ENCODE measurements around the gene NRP2. TPM values are rescaled to one million over a fixed set of nuclear protein-coding genes. Genes with fewer than 3 reads are reported as not detected.

NRP2 gene
- total RNA-seq, 1 donor from 2014 or later: 89.0 TPM

GRCh38 chr2:205765151-205765550, 82.8 kb downstream of the NRP2 start:
- no peak for TF ChIP-seq CTCF (IDR thresholded peaks at IDR 0.05; ENCODE audit: partially characterized antibody, unreplicated experiment)
- Mint-ChIP-seq H3K27ac (ENCODE audit: unreplicated experiment) (peak overlapping the region; percentile 93), H3K27me3 (ENCODE audit: unreplicated experiment) (peaks cover 7% of the 10 kb centered on the region), H3K36me3 (ENCODE audit: unreplicated experiment) (no peaks in the 10 kb centered on the region), H3K4me3 (ENCODE audit: unreplicated experiment) (no peak overlapping the region), H3K9me3 (ENCODE audit: unreplicated experiment) (peaks cover 5% of the 10 kb centered on the region), H3K4me1 (ENCODE audit: low read depth, unreplicated experiment) (peaks cover 51% of the 10 kb centered on the region)
- DNase-seq: no peak

- no peak overlapping the region for H3K27ac Mint-ChIP-seq (ENCODE audit: unreplicated experiment)
- peaks cover 5% of the 10 kb centered on the region for H3K9me3 Mint-ChIP-seq (ENCODE audit: unreplicated experiment)
- H3K4me1 Mint-ChIP-seq (ENCODE audit: low read depth, unreplicated experiment): peaks cover 46% of the 10 kb centered on the region
- no peaks in the 10 kb centered on the region for H3K36me3 Mint-ChIP-seq (ENCODE audit: unreplicated experiment)
- peak; percentile 76 for DNase-seq
- H3K4me3 Mint-ChIP-seq (ENCODE audit: unreplicated experiment): no peak overlapping the region
- H3K27me3 Mint-ChIP-seq (ENCODE audit: unreplicated experiment): peaks cover 7% of the 10 kb centered on the region
- peak; percentile 85 for TF ChIP-seq CTCF (IDR thresholded peaks at IDR 0.05; ENCODE audit: partially characterized antibody, unreplicated experiment)
These were observed 84.6 kb downstream of the NRP2 start for GRCh38 chr2:205766779-205767359.

- Mint-ChIP-seq H3K4me3 (ENCODE audit: unreplicated experiment) (no peak overlapping the region), H3K4me1 (ENCODE audit: low read depth, unreplicated experiment) (peaks cover 46% of the 10 kb centered on the region), H3K36me3 (ENCODE audit: unreplicated experiment) (no peaks in the 10 kb centered on the region), H3K27ac (ENCODE audit: unreplicated experiment) (no peak overlapping the region), H3K27me3 (ENCODE audit: unreplicated experiment) (peaks cover 4% of the 10 kb centered on the region), H3K9me3 (ENCODE audit: unreplicated experiment) (peaks cover 2% of the 10 kb centered on the region)
- DNase-seq: no peak
- no peak for TF ChIP-seq CTCF (IDR thresholded peaks at IDR 0.05; ENCODE audit: partially characterized antibody, unreplicated experiment)
These were observed 85.3 kb downstream of the NRP2 start for GRCh38 chr2:205767617-205768016.

GRCh38 chr2:205768341-205768740, 86.0 kb downstream of the NRP2 start:
- Mint-ChIP-seq H3K27me3 (ENCODE audit: unreplicated experiment) (peaks cover 4% of the 10 kb centered on the region), H3K27ac (ENCODE audit: unreplicated experiment) (no peak overlapping the region), H3K4me3 (ENCODE audit: unreplicated experiment) (no peak overlapping the region), H3K4me1 (ENCODE audit: low read depth, unreplicated experiment) (peaks cover 44% of the 10 kb centered on the region), H3K36me3 (ENCODE audit: unreplicated experiment) (no peaks in the 10 kb centered on the region), H3K9me3 (ENCODE audit: unreplicated experiment) (peaks cover 2% of the 10 kb centered on the region)
- no peak for DNase-seq
- no peak for TF ChIP-seq CTCF (IDR thresholded peaks at IDR 0.05; ENCODE audit: partially characterized antibody, unreplicated experiment)

- Mint-ChIP-seq H3K4me1 (ENCODE audit: low read depth, unreplicated experiment) (peaks cover 42% of the 10 kb centered on the region), H3K4me3 (ENCODE audit: unreplicated experiment) (no peak overlapping the region), H3K36me3 (ENCODE audit: unreplicated experiment) (no peaks in the 10 kb centered on the region), H3K27ac (ENCODE audit: unreplicated experiment) (no peak overlapping the region), H3K9me3 (ENCODE audit: unreplicated experiment) (peaks cover 2% of the 10 kb centered on the region), H3K27me3 (ENCODE audit: unreplicated experiment) (peaks cover 2% of the 10 kb centered on the region)
- no peak for DNase-seq
- TF ChIP-seq CTCF (IDR thresholded peaks at IDR 0.05; ENCODE audit: partially characterized antibody, unreplicated experiment): no peak
These were observed 86.7 kb downstream of the NRP2 start for GRCh38 chr2:205768815-205769494.
